ENCODE data around the gene MYO9A. TPM values are rescaled to one million over a fixed set of nuclear protein-coding genes. Genes with fewer than 3 reads are reported as not detected.
"Not testable (repeated sequence)": the region's sequence is repeated elsewhere in the genome, so short reads cannot be mapped to it uniquely, and the experiment has no call there.

Gene MYO9A
- total RNA-seq, 1 donor from 2014 or later, result 16.6 TPM

- intact Hi-C loops (cut with micrococcal nuclease), result no loop called here
Observed at GRCh38 chr15:72099155-72099554, 18.8 kb downstream of the MYO9A start.

GRCh38 chr15:72098040-72098439 lies 19.9 kb downstream of the MYO9A start:
- intact Hi-C loops (cut with micrococcal nuclease), result no loop called here

GRCh38 chr15:72096796-72097195 lies 21.2 kb downstream of the MYO9A start:
- intact Hi-C loops (cut with micrococcal nuclease), result no loop called here

- intact Hi-C loops (cut with micrococcal nuclease), result no loop called here
Observed at GRCh38 chr15:72092691-72093090, 25.3 kb downstream of the MYO9A start.

GRCh38 chr15:72092006-72092405 lies 25.9 kb downstream of the MYO9A start:
- intact Hi-C loops (cut with micrococcal nuclease), result no loop called here

GRCh38 chr15:72086920-72087648 lies 30.9 kb downstream of the MYO9A start:
- intact Hi-C loops (cut with micrococcal nuclease), result no loop called here

GRCh38 chr15:72086010-72086697 lies 31.8 kb downstream of the MYO9A start:
- intact Hi-C loops (cut with micrococcal nuclease), result no loop called here

- intact Hi-C loops (cut with micrococcal nuclease), result no loop called here
Observed at GRCh38 chr15:72082176-72082575, 35.8 kb downstream of the MYO9A start.

- intact Hi-C loops (cut with micrococcal nuclease), result no loop called here
Observed at GRCh38 chr15:72078887-72079286, 39.1 kb downstream of the MYO9A start.

GRCh38 chr15:72077950-72078349 lies 40.0 kb downstream of the MYO9A start:
- intact Hi-C loops (cut with micrococcal nuclease), result no loop called here

- intact Hi-C loops (cut with micrococcal nuclease), result no loop called here
Observed at GRCh38 chr15:72074335-72075060, 43.5 kb downstream of the MYO9A start.

- intact Hi-C loops (cut with micrococcal nuclease), result not testable (repeated sequence)
Observed at GRCh38 chr15:72071448-72071825, 46.5 kb downstream of the MYO9A start.

- intact Hi-C loops (cut with micrococcal nuclease), result no loop called here
Observed at GRCh38 chr15:72070817-72071447, 47.0 kb downstream of the MYO9A start.

- intact Hi-C loops (cut with micrococcal nuclease), result no loop called here
Observed at GRCh38 chr15:72068856-72069255, 49.1 kb downstream of the MYO9A start.

- intact Hi-C loops (cut with micrococcal nuclease), result no loop called here
Observed at GRCh38 chr15:72065801-72066200, 52.1 kb downstream of the MYO9A start.

- intact Hi-C loops (cut with micrococcal nuclease), result no loop called here
Observed at GRCh38 chr15:72063186-72063585, 54.8 kb downstream of the MYO9A start.

GRCh38 chr15:72062319-72062718 lies 55.6 kb downstream of the MYO9A start:
- intact Hi-C loops (cut with micrococcal nuclease), result no loop called here

GRCh38 chr15:72060687-72061250 lies 57.2 kb downstream of the MYO9A start:
- intact Hi-C loops (cut with micrococcal nuclease), result no loop called here

- intact Hi-C loops (cut with micrococcal nuclease), result no loop called here
Observed at GRCh38 chr15:72058585-72058984, 59.4 kb downstream of the MYO9A start.

GRCh38 chr15:72057548-72058091 lies 60.3 kb downstream of the MYO9A start:
- intact Hi-C loops (cut with micrococcal nuclease), result no loop called here

- intact Hi-C loops (cut with micrococcal nuclease), result not testable (repeated sequence)
Observed at GRCh38 chr15:72056217-72056616, 61.7 kb downstream of the MYO9A start.
